ENCODE results near the gene RNF186.

Gene RNF186

GRCh38 chr1:19780267-19780877 is 34.7 kb downstream of the RNF186 start:
- no peak for TF ChIP-seq CTCF (conservative IDR thresholded peaks at IDR 0.05; ENCODE audit: low read depth, low read length)
- no peak overlapping the region for H3K4me3 ChIP-seq (ENCODE audit: low read depth, low read length)
- DNase-seq (ENCODE audit: low read depth): no peak

- H3K4me3 ChIP-seq (ENCODE audit: low read depth, low read length): no peak overlapping the region
- DNase-seq (ENCODE audit: low read depth): no peak
- TF ChIP-seq CTCF (conservative IDR thresholded peaks at IDR 0.05; ENCODE audit: low read depth, low read length): no peak
These were observed 38.1 kb downstream of the RNF186 start for GRCh38 chr1:19776933-19777332.

- DNase-seq (ENCODE audit: low read depth): no peak
- no peak for TF ChIP-seq CTCF (conservative IDR thresholded peaks at IDR 0.05; ENCODE audit: low read depth, low read length)
- no peak overlapping the region for H3K4me3 ChIP-seq (ENCODE audit: low read depth, low read length)
These were observed 38.8 kb downstream of the RNF186 start for GRCh38 chr1:19776287-19776686.

GRCh38 chr1:19775831-19776230 is 39.3 kb downstream of the RNF186 start:
- H3K4me3 ChIP-seq (ENCODE audit: low read depth, low read length): no peak overlapping the region
- DNase-seq (ENCODE audit: low read depth): no peak
- no peak for TF ChIP-seq CTCF (conservative IDR thresholded peaks at IDR 0.05; ENCODE audit: low read depth, low read length)

- no peak for TF ChIP-seq CTCF (conservative IDR thresholded peaks at IDR 0.05; ENCODE audit: low read depth, low read length)
- H3K4me3 ChIP-seq (ENCODE audit: low read depth, low read length): no peak overlapping the region
- DNase-seq (ENCODE audit: low read depth): no peak
These were observed 39.8 kb downstream of the RNF186 start for GRCh38 chr1:19775317-19775716.

GRCh38 chr1:19774180-19774785 is 40.8 kb downstream of the RNF186 start:
- TF ChIP-seq CTCF (conservative IDR thresholded peaks at IDR 0.05; ENCODE audit: low read depth, low read length): no peak
- H3K4me3 ChIP-seq (ENCODE audit: low read depth, low read length): no peak overlapping the region
- no peak for DNase-seq (ENCODE audit: low read depth)

GRCh38 chr1:19773485-19773884 is 41.6 kb downstream of the RNF186 start:
- DNase-seq (ENCODE audit: low read depth): no peak
- no peak overlapping the region for H3K4me3 ChIP-seq (ENCODE audit: low read depth, low read length)
- TF ChIP-seq CTCF (conservative IDR thresholded peaks at IDR 0.05; ENCODE audit: low read depth, low read length): no peak

All from choroid plexus epithelial cell (primary cell).